Stimulated activated CD4-positive, alpha-beta T cell treated with anti-CD3 and anti-CD28 coated beads, Interleukin-12 subunit alpha, Interleukin-12 subunit beta, amount 100 ng/mL, for 4 hours (primary cell): ENCODE data around the gene EEF1AKMT3.

Experiments used
- DNase-seq: peaks from one replicate; pipeline ENCODE4 v3.0.0-alpha.2; 2020

Gene EEF1AKMT3

GRCh38 chr12:57821474-57822214 lies 49.2 kb downstream of the EEF1AKMT3 start:
- no peak for DNase-seq

GRCh38 chr12:57822392-57823130 lies 50.1 kb downstream of the EEF1AKMT3 start:
- DNase-seq = no peak

GRCh38 chr12:57823131-57823907 lies 50.9 kb downstream of the EEF1AKMT3 start:
- DNase-seq = no peak

GRCh38 chr12:57823908-57824640 lies 51.7 kb downstream of the EEF1AKMT3 start:
- no peak for DNase-seq

GRCh38 chr12:57825451-57825850 lies 53.0 kb downstream of the EEF1AKMT3 start:
- DNase-seq = no peak

- DNase-seq = no peak
These were observed 54.0 kb downstream of the EEF1AKMT3 start for GRCh38 chr12:57826400-57826799.

GRCh38 chr12:57826966-57827365 lies 54.6 kb downstream of the EEF1AKMT3 start:
- DNase-seq = no peak

GRCh38 chr12:57829025-57829777 lies 56.8 kb downstream of the EEF1AKMT3 start:
- DNase-seq = no peak

- no peak for DNase-seq
These were observed 58.0 kb downstream of the EEF1AKMT3 start for GRCh38 chr12:57830393-57830792.
